HepG2 (cell line): ENCODE results near the gene TNFRSF6B. TPM values are rescaled to one million over a fixed set of nuclear protein-coding genes. Genes with fewer than 3 reads are reported as not detected.
A peak's percentile ranks its signal among the peaks of the same experiment; 100 is the strongest.

Experiments
- BHLHE40 ChIP-seq: IDR thresholded peaks from 2 replicates; pipeline ENCODE4 v1.6.1; 2011; ENCODE audit warnings: low read length, improper control_type of control experiment
- CENPX ChIP-seq: sonication (generic); formaldehyde crosslinking; IDR thresholded peaks from 2 replicates; pipeline ENCODE4 v1.9.0; 2021; ENCODE audit warnings: mild to moderate bottlenecking, missing genetic modification reagents, moderate library complexity
- FOXJ3 ChIP-seq: sonication (generic); formaldehyde crosslinking; IDR thresholded peaks from 2 replicates; pipeline ENCODE4 v1.4.0; 2020; ENCODE audit warnings: missing genetic modification reagents, mild to moderate bottlenecking, borderline replicate concordance
- GFI1 ChIP-seq: sonication (generic); formaldehyde crosslinking; IDR thresholded peaks from 2 replicates; pipeline ENCODE4 v1.5.0; 2020; ENCODE audit warnings: missing genetic modification reagents, mild to moderate bottlenecking, borderline replicate concordance
- HOXD1 ChIP-seq: sonication (generic); formaldehyde crosslinking; IDR thresholded peaks from 2 replicates; pipeline ENCODE4 v1.5.0; 2020; ENCODE audit warnings: missing genetic modification reagents
- MEIS2 ChIP-seq: sonication (generic); formaldehyde crosslinking; IDR thresholded peaks from 2 replicates; pipeline ENCODE4 v1.9.0; 2021; ENCODE audit warnings: mild to moderate bottlenecking, missing genetic modification reagents
- POGK ChIP-seq: sonication (generic); formaldehyde crosslinking; conservative IDR thresholded peaks from 2 replicates; pipeline ENCODE4 v1.8.0; 2022; ENCODE audit warnings: mild to moderate bottlenecking, moderate library complexity, missing genetic modification reagents
- RCOR2 ChIP-seq: IDR thresholded peaks from 2 replicates; pipeline ENCODE4 v1.6.1; 2016; ENCODE audit warnings: missing biosample characterization, missing genetic modification reagents
- RELA ChIP-seq: sonication (generic); formaldehyde crosslinking; IDR thresholded peaks from 2 replicates; pipeline ENCODE4 v1.4.0; 2020; ENCODE audit warnings: missing genetic modification reagents
- RORA ChIP-seq: sonication (generic); formaldehyde crosslinking; IDR thresholded peaks from 2 replicates; pipeline ENCODE4 v1.5.0; 2020; ENCODE audit warnings: mild to moderate bottlenecking, missing genetic modification reagents, moderate library complexity
- SMC3 ChIP-seq: IDR thresholded peaks from 2 replicates; pipeline ENCODE4 v1.6.1; 2011; ENCODE audit warnings: low read length, improper control_type of control experiment
- SRSF4 ChIP-seq: fragments of 200-400 bp; formaldehyde crosslinking; IDR thresholded peaks from one replicate; pipeline ENCODE4 v1.6.1; 2018; ENCODE audit warnings: mild to moderate bottlenecking, low read depth, low read length, moderate library complexity; ENCODE audit not compliant: poor library complexity, severe bottlenecking
- ZNF12 ChIP-seq: sonication (generic); formaldehyde crosslinking; IDR thresholded peaks from 2 replicates; pipeline ENCODE4 v1.5.0; 2020; ENCODE audit warnings: missing genetic modification reagents
- ZNF749 ChIP-seq: sonication (generic); formaldehyde crosslinking; IDR thresholded peaks from 2 replicates; pipeline ENCODE4 v1.8.0; 2022; ENCODE audit warnings: mild to moderate bottlenecking, missing genetic modification reagents, moderate library complexity, borderline replicate concordance
- ZNF784 ChIP-seq: sonication (generic); formaldehyde crosslinking; IDR thresholded peaks from 2 replicates; pipeline ENCODE4 v1.5.1; 2020; ENCODE audit warnings: missing genetic modification reagents, mild to moderate bottlenecking, borderline replicate concordance
- ZNF850 ChIP-seq: sonication (generic); formaldehyde crosslinking; conservative IDR thresholded peaks from 2 replicates; pipeline ENCODE4 v1.9.0; 2021; ENCODE audit warnings: mild to moderate bottlenecking, missing genetic modification reagents
- polyA plus RNA-seq, 8 experiments: library from polyadenylated mRNA; depleted of rRNA in 3 of 8; stranded (reverse) in 7 of 8; unstranded in 1 of 8; fragments of >200 nt; fragmentation: Illumina TruSeq in 4 of 8; extraction: Trizol in 4 of 8; gene quantifications; 2 replicates each; pipeline versions ENCODE4 v1.2.1 to v1.2.3, GENCODE V29; 2011 to 2016; ENCODE audit warnings: low read depth in 4 of 8, missing spikeins in 1 of 8, mixed read lengths in 1 of 8; ENCODE audit not compliant: insufficient read depth in 1 of 8
- total RNA-seq, 5 experiments: library from RNA; depleted of rRNA; stranded (reverse); fragments of >200 nt; fragmentation: Illumina TruSeq; extraction: Trizol; gene quantifications; 2 replicates each; pipeline ENCODE4 v1.2.3, GENCODE V29; 2016; ENCODE audit warnings: low read depth in 1 of 5
- TF ChIP-seq, protein P1 (sequence below): sonication (generic); formaldehyde crosslinking; IDR thresholded peaks from 2 replicates; pipeline ENCODE4 v1.5.0; 2020; ENCODE audit warnings: mild to moderate bottlenecking, missing genetic modification reagents, moderate library complexity
- TF ChIP-seq, protein P2 (sequence below): sonication (generic); formaldehyde crosslinking; IDR thresholded peaks from 2 replicates; pipeline ENCODE4 v1.5.1; 2020; ENCODE audit warnings: missing genetic modification reagents, mild to moderate bottlenecking, borderline replicate concordance
- TF ChIP-seq, protein P3 (sequence below): sonication (generic); formaldehyde crosslinking; IDR thresholded peaks from 2 replicates; pipeline ENCODE4 v1.5.1; 2020; ENCODE audit warnings: missing genetic modification reagents, mild to moderate bottlenecking, borderline replicate concordance

Gene TNFRSF6B
- total and polyA plus RNA-seq, 2 of the 13 experiments (the other 11 are each of a cell fraction or from before 2014, with no cell fraction given), result 0.24 TPM; not detected in 1

DNA sequence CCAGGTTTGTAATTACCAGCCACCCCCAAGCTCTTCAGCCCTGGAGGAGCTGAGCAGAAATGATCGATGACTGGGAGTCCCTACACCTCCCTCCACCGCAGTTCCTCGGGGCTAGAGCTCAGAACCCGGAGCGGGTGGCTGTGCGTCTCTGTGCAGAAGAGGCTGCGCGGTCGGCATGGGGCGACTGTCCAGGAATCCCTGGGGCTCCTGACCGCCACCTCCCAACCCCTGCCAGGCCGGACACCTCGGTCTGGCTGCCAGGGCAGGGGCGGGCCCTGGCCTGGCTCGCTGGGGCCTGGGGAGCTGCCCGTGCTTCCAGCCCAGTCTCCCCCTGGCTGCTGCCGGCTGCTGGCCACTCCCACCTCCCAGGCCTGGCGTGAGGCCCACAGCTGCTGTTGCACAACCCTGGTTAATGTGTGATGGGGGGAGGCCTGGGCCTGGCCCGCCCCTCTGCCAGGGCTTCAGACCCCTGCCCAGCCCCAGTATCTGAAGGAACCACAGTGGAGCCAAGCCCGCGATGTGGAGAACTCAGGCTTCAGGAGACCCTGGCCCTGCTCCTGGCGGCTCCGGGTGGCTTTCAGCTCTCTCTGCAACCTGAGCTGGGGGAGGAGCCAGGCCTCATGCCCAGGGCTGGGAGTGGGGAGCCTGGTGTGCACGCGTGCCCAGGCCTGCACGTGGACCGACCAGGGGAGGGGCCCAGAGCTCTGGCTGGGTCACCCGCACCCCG, 44.3 kb downstream of the TNFRSF6B start (continued):
- TF ChIP-seq RORA (no peak), CENPX (CRISPR knock-in tag) (0 out of 2 replicates have a peak, but pooled peaks have one; percentile 3), ZNF784 (peak; percentile 89), ZNF749 (peak; percentile 64; the same call in 1 of the 2 replicates), RELA (no peak), RCOR2 (CRISPR knock-in tag) (peak; percentile 65; the same call in 1 of the 2 replicates), SRSF4 (no peak), SMC3 (peak; percentile 36; the same call in 1 of the 2 replicates), GFI1 (CRISPR knock-in tag) (peak; percentile 78; the same call in 1 of the 2 replicates), ZNF850 (CRISPR knock-in tag) (0 out of 2 replicates have a peak, but pooled peaks have one; percentile 67), ZNF12 (CRISPR knock-in tag) (peak; percentile 52; the same call in 1 of the 2 replicates), FOXJ3 (CRISPR knock-in tag) (peak; percentile 86; the same call in 1 of the 2 replicates), POGK (CRISPR knock-in tag) (peak; percentile 98), BHLHE40 (peak; percentile 39; the same call in 1 of the 2 replicates), MEIS2 (CRISPR knock-in tag) (peak; percentile 93), HOXD1 (peak; percentile 97)
- TF ChIP-seq, protein P1, sequence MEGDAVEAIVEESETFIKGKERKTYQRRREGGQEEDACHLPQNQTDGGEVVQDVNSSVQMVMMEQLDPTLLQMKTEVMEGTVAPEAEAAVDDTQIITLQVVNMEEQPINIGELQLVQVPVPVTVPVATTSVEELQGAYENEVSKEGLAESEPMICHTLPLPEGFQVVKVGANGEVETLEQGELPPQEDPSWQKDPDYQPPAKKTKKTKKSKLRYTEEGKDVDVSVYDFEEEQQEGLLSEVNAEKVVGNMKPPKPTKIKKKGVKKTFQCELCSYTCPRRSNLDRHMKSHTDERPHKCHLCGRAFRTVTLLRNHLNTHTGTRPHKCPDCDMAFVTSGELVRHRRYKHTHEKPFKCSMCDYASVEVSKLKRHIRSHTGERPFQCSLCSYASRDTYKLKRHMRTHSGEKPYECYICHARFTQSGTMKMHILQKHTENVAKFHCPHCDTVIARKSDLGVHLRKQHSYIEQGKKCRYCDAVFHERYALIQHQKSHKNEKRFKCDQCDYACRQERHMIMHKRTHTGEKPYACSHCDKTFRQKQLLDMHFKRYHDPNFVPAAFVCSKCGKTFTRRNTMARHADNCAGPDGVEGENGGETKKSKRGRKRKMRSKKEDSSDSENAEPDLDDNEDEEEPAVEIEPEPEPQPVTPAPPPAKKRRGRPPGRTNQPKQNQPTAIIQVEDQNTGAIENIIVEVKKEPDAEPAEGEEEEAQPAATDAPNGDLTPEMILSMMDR (CRISPR knock-in tag), result peak; percentile 72
- TF ChIP-seq, protein P2, sequence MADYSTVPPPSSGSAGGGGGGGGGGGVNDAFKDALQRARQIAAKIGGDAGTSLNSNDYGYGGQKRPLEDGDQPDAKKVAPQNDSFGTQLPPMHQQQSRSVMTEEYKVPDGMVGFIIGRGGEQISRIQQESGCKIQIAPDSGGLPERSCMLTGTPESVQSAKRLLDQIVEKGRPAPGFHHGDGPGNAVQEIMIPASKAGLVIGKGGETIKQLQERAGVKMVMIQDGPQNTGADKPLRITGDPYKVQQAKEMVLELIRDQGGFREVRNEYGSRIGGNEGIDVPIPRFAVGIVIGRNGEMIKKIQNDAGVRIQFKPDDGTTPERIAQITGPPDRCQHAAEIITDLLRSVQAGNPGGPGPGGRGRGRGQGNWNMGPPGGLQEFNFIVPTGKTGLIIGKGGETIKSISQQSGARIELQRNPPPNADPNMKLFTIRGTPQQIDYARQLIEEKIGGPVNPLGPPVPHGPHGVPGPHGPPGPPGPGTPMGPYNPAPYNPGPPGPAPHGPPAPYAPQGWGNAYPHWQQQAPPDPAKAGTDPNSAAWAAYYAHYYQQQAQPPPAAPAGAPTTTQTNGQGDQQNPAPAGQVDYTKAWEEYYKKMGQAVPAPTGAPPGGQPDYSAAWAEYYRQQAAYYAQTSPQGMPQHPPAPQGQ, result peak; percentile 40; the same call in 1 of the 2 replicates
- TF ChIP-seq, protein P3, sequence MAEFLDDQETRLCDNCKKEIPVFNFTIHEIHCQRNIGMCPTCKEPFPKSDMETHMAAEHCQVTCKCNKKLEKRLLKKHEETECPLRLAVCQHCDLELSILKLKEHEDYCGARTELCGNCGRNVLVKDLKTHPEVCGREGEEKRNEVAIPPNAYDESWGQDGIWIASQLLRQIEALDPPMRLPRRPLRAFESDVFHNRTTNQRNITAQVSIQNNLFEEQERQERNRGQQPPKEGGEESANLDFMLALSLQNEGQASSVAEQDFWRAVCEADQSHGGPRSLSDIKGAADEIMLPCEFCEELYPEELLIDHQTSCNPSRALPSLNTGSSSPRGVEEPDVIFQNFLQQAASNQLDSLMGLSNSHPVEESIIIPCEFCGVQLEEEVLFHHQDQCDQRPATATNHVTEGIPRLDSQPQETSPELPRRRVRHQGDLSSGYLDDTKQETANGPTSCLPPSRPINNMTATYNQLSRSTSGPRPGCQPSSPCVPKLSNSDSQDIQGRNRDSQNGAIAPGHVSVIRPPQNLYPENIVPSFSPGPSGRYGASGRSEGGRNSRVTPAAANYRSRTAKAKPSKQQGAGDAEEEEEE (CRISPR knock-in tag), result peak; percentile 87
